Measurements from ENCODE around the gene LANCL1. TPM values are rescaled to one million over a fixed set of nuclear protein-coding genes. Genes with fewer than 3 reads are reported as not detected.

Gene LANCL1
- polyA plus RNA-seq, 1 of the 3 experiments (the other 2 are of a cell fraction), result 34.3 TPM

DNA sequence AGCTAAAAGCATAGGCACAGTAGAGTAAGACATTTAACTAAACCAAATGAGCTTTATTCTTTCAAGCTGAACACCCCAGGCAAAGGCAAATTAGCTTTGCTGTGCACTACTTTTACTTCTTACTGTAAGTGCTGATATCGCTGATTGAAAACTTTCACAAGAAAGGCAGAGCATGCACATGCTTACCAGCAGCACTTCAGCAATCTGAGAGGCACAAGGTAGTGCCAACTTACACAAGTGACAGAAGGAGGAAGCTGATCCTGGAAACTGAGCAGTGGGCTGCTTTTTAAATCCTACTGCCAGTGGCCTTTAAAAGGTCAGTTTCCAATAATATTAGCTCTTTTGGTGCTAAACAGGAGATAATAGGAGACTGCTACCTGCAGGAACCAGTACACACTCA is 43.9 kb downstream of the LANCL1 start:
- H4K20me1 ChIP-seq (ENCODE audit: insufficient read depth), result no peaks in the 10 kb centered on the region
- no peaks in the 10 kb centered on the region for H3K27me3 ChIP-seq (ENCODE audit: insufficient read depth)
- no peaks in the 10 kb centered on the region for H3F3A ChIP-seq (replicated peaks; ENCODE audit: insufficient read depth)
- 92% methylated on average over 1 of the region's 1 CpG for WGBS (ENCODE audit: low lambda C conversion rate)
- H3K9ac ChIP-seq, result no peak overlapping the region
- DNase-seq, result no peak
- CTCF ChIA-PET, result interaction anchor here (1.2 to 1.9 kb wide), 2 partner anchors 12 to 34 kb away, joined by 6 read pairs; no protein-coding TSS in a partner anchor
- H3K4me2 ChIP-seq, result no peak overlapping the region
- TF ChIP-seq EZH2phosphoT487 (IDR thresholded peaks at IDR 0.05; ENCODE audit: borderline replicate concordance, low read depth) (no peak), MEF2A (IDR thresholded peaks at IDR 0.05; ENCODE audit: borderline replicate concordance, low read depth) (no peak), CHD2 (IDR thresholded peaks at IDR 0.05; ENCODE audit: low read length, partially characterized antibody) (no peak), CTCF (IDR thresholded peaks at IDR 0.05) (no peak), RXRA (IDR thresholded peaks at IDR 0.05; ENCODE audit: borderline replicate concordance, low read depth) (no peak)
- H3K9me3 ChIP-seq, result 0 out of 2 replicates have a peak, but pooled peaks cover under 1% of the 10 kb centered on the region
- no peak overlapping the region for H3K4me3 ChIP-seq (ENCODE audit: low read depth in 2 of 2, low read length in 1 of 2)
- H3K9me2 ChIP-seq, result no peaks in the 10 kb centered on the region
- H3K79me2 ChIP-seq (ENCODE audit: insufficient read depth), result no peaks in the 10 kb centered on the region
- no peak overlapping the region for H2AFZ ChIP-seq (ENCODE audit: low read depth)
- H3K27ac ChIP-seq (ENCODE audit: low read depth in 2 of 2, low read length in 1 of 2), result no peak overlapping the region
- H3K36me3 ChIP-seq (replicated peaks in 1 of 2; ENCODE audit: control insufficient read depth in 1 of 2, insufficient read depth in 2 of 2, low read length in 1 of 2), result peaks cover 63 to 77% of the 10 kb centered on the region in 2 experiments
- no peaks in the 10 kb centered on the region for H3K4me1 ChIP-seq (ENCODE audit: control insufficient read depth in 1 of 2, insufficient read depth in 2 of 2, low read depth in 1 of 2, low read length in 1 of 2)
- POLR2A ChIA-PET, result no interaction called here

DNA sequence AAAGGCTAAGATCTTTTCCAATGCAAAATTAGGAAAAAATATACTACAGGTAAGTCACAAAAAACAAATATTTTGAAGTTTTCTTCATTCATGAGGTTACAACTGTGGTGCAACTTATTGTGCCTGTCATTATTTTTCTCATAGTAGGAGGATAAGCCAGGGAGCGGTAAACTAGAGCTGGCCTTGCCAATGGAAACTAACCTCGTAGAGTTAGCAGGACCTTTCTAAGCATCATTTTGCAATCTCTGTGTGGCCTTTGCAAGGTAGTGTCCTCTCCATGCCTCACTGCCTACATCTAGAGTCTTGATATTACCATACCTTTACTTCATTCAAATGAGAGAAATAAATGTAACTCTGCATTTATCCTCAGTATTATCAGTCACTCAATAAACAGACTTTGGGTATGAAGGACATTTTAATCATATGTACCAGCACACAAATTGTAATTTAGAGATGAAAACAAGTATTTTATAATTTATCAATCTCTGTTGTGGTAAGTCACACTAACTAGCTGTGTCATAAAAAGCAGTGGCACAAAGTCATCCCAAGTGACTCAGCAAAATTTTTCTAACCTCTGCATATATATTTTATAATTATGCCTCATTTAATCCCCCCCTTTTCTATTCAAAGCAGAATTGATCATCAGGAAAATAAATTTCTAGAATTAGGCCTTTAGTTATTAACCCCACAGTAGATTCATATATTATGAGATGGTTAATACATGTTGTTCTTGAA is 47.0 kb downstream of the LANCL1 start:
- Histone ChIP-seq H3K27ac (ENCODE audit: low read depth in 2 of 2, low read length in 1 of 2) (no peak overlapping the region), H3F3A (replicated peaks; ENCODE audit: insufficient read depth) (no peaks in the 10 kb centered on the region), H3K9me2 (no peaks in the 10 kb centered on the region), H3K9ac (no peak overlapping the region), H3K4me1 (ENCODE audit: control insufficient read depth in 1 of 2, insufficient read depth in 2 of 2, low read depth in 1 of 2, low read length in 1 of 2) (no peaks in the 10 kb centered on the region), H2AFZ (ENCODE audit: low read depth) (no peak overlapping the region), H4K20me1 (ENCODE audit: insufficient read depth) (no peaks in the 10 kb centered on the region), H3K4me3 (ENCODE audit: low read depth in 2 of 2, low read length in 1 of 2) (no peak overlapping the region), H3K9me3 (0 out of 2 replicates have a peak, but pooled peaks cover 3% of the 10 kb centered on the region), H3K36me3 (replicated peaks in 1 of 2; ENCODE audit: control insufficient read depth in 1 of 2, insufficient read depth in 2 of 2, low read length in 1 of 2) (peaks cover 48 to 57% of the 10 kb centered on the region in 2 experiments), H3K27me3 (ENCODE audit: insufficient read depth) (no peaks in the 10 kb centered on the region), H3K79me2 (ENCODE audit: insufficient read depth) (no peaks in the 10 kb centered on the region), H3K4me2 (no peak overlapping the region)
- DNase-seq, result no peak
- no peak for TF ChIP-seq FOSL2 (IDR thresholded peaks at IDR 0.05; ENCODE audit: borderline replicate concordance, low read depth)
- no peak for TF ChIP-seq SMC3 (IDR thresholded peaks at IDR 0.05; ENCODE audit: low read depth, low read length)
- no peak for TF ChIP-seq RFX5 (IDR thresholded peaks at IDR 0.05; ENCODE audit: low read length)
- no peak for TF ChIP-seq YY1 (IDR thresholded peaks at IDR 0.05; ENCODE audit: low read depth)
- TF ChIP-seq, protein P1, sequence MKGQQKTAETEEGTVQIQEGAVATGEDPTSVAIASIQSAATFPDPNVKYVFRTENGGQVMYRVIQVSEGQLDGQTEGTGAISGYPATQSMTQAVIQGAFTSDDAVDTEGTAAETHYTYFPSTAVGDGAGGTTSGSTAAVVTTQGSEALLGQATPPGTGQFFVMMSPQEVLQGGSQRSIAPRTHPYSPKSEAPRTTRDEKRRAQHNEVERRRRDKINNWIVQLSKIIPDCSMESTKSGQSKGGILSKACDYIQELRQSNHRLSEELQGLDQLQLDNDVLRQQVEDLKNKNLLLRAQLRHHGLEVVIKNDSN (IDR thresholded peaks at IDR 0.05; ENCODE audit: borderline replicate concordance, low read depth), result no peak
- TF ChIP-seq, protein P2, sequence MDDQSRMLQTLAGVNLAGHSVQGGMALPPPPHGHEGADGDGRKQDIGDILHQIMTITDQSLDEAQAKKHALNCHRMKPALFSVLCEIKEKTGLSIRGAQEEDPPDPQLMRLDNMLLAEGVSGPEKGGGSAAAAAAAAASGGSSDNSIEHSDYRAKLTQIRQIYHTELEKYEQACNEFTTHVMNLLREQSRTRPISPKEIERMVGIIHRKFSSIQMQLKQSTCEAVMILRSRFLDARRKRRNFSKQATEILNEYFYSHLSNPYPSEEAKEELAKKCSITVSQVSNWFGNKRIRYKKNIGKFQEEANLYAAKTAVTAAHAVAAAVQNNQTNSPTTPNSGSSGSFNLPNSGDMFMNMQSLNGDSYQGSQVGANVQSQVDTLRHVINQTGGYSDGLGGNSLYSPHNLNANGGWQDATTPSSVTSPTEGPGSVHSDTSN (IDR thresholded peaks at IDR 0.05), result no peak
- TF ChIP-seq FOXJ3 (CRISPR knock-in tag; IDR thresholded peaks at IDR 0.05), result no peak
- no peak for TF ChIP-seq EP300 (IDR thresholded peaks at IDR 0.05; ENCODE audit: borderline replicate concordance in 1 of 2, low read depth in 1 of 2, low read length in 1 of 2)
- TF ChIP-seq EZH2phosphoT487 (IDR thresholded peaks at IDR 0.05; ENCODE audit: borderline replicate concordance, low read depth), result no peak
- TF ChIP-seq TAF1 (IDR thresholded peaks at IDR 0.05; ENCODE audit: borderline replicate concordance, low read depth, low read length), result no peak
- TF ChIP-seq GATA2 (CRISPR knock-in tag; IDR thresholded peaks at IDR 0.05), result no peak
- no peak for TF ChIP-seq USF2 (IDR thresholded peaks at IDR 0.05; ENCODE audit: borderline replicate concordance, low read depth, low read length)
- TF ChIP-seq RCOR1 (IDR thresholded peaks at IDR 0.05; ENCODE audit: low read length), result no peak
- no peak for TF ChIP-seq SIN3A (IDR thresholded peaks at IDR 0.05; ENCODE audit: borderline replicate concordance, low read depth, low read length)
- no peak for TF ChIP-seq TCF12 (IDR thresholded peaks at IDR 0.05)
- TF ChIP-seq CHD2 (IDR thresholded peaks at IDR 0.05; ENCODE audit: low read length, partially characterized antibody), result no peak
- TF ChIP-seq NRF1 (IDR thresholded peaks at IDR 0.05; ENCODE audit: low read depth, low read length), result no peak
- TF ChIP-seq TEAD4 (IDR thresholded peaks at IDR 0.05; ENCODE audit: borderline replicate concordance, insufficient read depth), result no peak
- CTCF ChIA-PET, result no interaction called here
- POLR2A ChIA-PET, result no interaction called here
- 100% methylated on average over 2 of the region's 2 CpGs for WGBS (ENCODE audit: low lambda C conversion rate)

All from SK-N-SH (cell line).